HG02970 (cell line): ENCODE results near the gene WDR19.
"Not testable (repeated sequence)": the region's sequence is repeated elsewhere in the genome, so short reads cannot be mapped to it uniquely, and the experiment has no call there.

ENCODE experiments used
- ATAC-seq: cut with Tn5 transposase; IDR thresholded peaks from one replicate; pipeline ENCODE4 v1.9.1; 2021; ENCODE audit warnings: mild to moderate bottlenecking, moderate library complexity, moderate number of reproducible peaks; ENCODE audit not compliant: unreplicated experiment, low FRiP score

Gene WDR19

DNA sequence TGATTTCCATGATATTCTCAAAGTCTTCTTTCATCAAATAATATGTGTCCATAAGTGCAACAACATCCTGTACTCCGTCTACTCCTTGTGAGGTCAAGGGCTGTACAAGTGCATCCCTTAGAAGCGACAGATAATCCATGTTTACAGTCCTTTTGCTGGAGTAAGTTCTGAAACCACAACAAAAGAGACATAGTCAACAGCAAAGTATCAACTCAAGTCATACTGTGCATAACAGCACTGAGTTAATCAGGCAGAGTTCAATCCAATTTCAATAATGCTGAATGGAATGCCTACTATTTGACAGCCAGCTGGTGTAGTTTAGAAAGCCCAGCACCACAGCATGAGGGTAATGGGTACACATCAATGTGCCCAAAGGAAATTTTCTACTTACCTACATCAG is 109.4 kb downstream of the WDR19 start:
- no peak for ATAC-seq

DNA sequence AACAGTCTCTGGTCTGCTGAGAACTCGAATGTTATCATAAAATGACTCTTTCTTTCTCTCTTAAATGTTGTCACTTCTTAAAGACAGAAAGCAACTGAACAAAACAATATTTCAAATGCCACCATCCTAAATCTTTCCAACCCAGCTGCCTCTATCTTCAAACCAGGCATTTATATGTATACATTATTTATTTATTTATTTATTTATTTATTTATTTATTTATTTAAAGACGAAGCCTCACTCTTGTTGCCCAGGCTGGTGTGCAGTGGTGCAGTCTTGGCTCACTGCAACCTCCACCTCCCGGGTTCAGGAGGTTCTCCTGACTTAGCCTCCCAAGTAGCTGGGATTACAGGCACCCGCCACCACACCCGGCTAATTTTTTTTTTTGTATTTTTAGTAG is 110.1 kb downstream of the WDR19 start:
- ATAC-seq: not testable (repeated sequence)

DNA sequence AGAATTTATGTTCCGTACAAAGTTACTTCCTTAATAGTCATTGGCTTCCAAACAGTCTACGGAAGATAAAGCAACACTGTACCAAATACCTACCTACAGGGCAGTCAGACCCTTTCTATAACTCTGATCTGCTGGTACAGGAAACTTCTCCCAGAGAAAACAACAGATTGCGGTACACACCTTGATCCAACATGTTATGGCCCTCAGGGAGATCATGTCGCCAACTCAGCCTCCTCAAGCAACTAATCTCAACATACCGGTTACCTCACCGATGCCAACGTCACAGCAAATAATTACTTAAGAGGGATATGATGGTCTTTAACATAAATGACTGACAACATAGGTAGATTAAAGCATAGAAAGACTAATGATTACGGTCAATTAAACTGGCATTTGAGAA is 113.5 kb downstream of the WDR19 start:
- ATAC-seq: no peak

DNA sequence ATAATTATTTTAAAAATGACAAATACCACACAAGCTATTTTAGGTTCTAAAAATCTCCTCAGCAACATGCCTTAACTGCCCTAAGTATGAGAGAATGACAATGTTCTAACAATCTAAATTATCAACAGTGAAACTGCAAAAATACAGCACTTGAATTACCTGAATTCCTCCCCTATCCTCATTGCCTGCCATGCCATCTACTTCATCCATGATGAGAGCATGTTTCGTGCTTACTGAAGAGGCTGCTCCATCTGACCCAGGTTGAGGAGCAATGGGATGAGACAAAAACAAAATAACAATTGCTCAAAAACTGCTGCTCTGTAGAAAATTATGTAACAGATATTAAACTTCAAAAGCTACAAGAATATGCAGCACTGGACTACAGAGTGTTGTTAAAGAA is 120.6 kb downstream of the WDR19 start:
- ATAC-seq: no peak

DNA sequence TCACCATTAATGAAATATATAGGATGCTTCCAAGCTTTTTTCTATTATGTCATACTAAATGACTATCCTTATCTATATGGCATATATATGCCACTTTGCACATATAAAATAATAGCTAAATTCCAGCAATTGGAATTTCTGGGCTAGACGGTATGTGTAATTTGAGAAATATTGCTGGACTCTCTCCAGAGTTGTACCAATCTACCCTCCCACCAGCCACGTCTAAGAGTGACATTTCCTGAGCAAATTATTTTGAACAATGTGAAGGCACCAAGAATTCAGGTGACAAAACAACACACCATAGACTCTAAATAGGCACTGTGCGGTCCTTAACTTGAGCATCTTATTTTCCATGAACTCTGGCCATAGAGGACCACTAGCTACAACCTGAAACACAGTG is 121.5 kb downstream of the WDR19 start:
- no peak for ATAC-seq

DNA sequence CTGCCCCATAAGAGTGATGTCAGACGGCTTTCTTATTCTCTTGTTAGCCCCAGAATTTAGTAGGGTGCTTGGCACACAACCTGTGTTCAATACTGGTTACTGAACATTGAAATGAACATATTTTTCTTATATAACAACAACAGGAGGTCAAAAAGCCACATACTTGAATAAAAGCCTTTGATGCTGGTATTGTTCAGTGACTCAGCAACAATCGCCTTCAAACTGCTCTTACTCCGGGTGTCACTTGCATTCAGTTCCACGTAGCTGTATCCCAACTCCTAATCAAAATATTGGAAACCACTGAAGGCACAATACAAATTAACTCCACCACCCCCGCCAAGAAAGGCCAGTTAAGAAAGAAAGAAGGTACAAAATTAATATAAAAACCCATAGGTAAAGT is 122.3 kb downstream of the WDR19 start:
- no peak for ATAC-seq

DNA sequence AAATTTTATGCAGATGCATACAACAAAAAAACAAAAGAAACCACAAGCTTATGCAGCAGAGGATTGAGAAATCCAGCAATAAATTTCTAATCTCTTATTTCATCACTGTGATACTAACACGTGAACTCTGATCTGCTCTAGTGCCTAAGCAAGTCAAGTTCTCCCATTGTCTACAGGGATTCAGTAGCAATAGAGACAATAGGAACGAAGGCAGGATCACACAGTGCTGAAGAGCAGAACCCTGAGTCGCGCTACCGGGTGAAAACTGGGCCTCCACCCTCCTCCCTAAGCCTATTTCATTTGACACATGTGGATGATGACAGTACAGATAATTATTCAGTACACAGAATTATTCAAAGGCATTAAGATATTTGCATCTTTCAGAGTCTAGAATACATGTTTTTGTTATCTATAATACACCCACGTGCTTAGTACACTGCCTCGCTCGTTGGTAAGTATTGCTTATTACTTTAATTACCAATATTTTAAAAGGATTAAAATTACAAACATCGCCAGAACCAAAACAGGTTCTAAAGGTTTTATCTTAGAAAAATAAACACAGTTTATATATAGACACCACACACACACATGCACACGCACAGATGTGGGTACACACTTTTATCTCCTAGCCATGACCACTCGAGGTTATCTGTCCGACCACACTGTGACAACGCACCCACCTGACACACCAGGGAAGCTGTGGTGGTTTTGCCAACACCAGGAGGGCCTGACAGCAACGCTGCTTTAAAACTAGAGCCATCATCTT is 123.8 kb downstream of the WDR19 start:
- no peak for ATAC-seq

DNA sequence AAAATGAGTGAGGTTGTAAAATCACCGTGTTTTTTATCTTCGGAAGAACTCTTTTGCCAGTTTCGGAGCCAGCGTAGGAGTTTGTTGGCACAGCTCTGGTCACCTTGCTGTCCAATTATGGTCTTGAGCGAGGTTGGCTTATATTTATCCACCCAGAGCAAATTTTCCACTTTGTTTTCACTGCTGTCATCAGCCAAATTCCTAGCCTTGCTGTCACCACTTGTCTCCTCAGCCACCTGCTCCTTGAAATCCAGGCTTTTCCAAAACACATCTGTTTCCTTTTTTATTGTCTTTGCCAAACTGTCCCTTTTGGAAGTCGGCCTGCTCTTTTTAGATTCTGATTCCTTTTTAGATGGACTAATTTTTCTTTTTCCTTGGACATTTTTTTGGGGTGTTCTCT is 126.3 kb downstream of the WDR19 start:
- ATAC-seq: no peak

DNA sequence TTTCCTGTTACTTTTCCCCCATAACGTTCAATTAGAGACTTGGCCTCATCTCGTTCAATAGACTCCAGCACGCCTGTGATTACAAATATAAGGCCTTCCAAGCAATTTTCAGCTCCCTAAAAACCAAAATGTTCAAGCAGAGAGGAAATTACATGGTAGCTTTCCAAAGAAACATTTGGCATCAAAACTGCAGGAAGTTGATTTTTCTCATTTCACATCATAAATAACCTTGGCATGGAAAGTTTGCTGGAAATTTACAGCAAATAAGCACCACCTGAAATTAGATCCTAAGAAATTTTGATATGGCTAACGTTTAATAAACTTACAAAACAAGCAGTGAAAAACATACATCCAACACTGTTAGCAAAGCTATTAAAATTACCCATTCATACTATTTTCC is 130.5 kb downstream of the WDR19 start:
- ATAC-seq: no peak

DNA sequence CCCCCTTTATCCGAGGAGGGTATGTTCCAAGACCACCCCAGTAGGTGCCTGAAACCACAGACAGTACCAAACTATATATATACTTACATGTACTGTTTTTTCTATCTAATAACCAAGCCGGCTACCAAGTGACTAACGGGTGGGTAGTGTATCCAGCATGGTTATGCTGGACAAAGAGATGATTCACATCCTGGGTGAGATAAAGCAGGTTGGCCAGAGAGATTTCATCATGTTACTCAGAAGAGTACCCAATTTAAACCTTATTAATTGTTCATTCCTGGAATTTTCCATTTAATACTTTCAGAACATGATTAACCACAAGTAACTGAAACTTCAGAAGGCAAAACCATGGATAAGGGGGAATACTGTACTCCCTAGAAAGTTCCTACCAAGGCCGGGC is 137.3 kb downstream of the WDR19 start:
- ATAC-seq: no peak

DNA sequence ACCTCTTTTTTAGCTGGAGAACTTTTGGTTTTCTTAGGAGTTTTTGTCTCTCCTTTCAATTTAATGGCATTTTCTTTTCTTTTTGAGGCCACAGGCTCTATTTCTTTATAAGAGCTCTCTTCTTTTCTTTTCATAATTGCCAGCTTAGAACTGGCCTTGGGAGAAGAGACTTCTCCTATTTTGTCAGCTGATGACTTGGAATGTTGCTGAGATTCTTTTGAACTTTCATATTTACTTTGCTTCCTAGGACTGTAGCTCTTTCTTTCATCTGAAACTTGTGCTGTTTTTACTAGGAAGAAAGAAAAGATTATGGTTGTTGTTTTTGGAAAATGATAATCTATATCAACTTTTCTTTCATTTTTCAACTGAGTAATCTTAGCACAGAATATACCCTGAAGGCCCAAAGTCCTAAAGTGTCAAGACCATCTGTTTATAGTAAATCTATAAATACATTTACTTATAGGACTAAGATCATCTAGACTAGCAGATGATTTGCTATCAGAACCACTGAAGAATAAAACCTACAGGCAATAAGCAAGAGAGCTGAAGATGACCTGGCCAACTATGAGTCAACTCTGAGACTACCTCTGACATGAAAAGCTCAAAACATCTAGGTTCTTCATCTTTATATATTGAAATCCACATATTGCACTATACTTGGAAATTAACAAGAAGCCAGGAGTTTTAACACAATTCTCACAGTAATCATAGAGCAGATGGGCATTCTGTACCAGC is 138.2 kb downstream of the WDR19 start:
- ATAC-seq: no peak

DNA sequence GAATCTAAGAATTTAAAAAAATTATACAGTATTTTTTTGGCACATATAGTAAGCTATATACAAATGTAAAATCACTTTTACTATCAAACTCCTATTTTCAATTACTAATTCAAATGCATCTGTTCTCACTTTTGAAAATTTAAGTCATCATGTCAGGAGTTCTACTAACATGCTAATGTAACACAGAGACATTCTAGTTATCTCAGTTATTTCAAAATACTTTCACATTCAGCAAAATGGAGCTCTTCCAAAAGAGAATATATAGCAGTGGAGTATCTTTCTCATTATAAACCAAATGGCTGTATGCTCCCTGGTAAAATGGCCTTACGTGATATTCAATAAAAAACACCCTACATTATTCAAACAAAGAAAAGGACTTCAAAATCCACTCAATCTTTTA is 141.5 kb downstream of the WDR19 start:
- no peak for ATAC-seq

DNA sequence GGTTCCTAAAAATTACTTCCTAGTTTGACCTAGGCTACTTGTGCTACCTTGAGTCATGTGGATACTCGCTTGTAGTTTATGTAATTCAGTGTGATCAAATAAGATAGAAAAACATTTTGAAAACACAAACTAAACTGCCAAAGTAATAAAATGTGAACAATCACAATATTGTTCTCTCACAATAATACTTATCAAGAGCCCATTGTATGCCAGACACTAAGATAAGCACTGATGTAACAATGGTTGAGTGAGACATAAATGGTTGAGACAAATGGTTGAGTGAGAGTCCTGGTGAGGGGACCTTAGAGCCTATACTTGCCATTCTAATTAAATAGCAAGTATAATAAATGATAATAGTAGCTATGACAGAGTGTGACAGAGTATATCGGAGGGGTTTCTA is 142.1 kb downstream of the WDR19 start:
- ATAC-seq: no peak

DNA sequence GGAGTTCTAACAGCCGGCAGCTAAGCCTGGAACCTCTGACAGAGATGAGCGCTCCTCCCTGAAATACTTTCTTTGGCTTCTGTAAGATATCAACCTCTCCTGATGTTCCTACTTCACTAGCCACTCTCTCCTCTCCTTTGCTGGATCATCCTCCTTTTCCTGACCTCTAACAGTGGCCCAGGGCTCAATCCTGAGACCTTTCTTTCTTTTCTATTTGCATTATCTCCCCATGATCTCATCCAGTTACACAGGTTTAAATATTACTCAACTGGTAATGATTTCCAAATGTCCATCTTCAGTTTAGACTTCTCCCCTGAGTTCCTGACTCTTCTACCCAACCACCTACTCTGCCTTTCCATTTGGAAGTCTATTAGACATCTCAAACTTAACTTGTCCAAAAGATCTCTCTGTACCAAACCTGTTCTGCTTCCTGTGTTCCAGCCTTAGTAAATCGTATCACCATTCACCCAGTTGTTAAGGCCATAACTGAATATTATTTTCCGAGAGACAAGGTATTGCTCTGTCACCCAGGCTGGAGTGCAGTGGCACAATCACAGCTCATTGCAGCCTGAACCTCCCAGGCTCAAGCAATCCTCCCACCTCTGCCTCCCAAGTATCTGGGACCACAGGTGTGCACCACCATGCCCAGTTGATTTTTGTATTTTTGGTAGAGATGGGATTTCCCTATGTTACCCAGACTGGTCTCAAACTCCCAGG is 142.7 kb downstream of the WDR19 start:
- no peak for ATAC-seq

DNA sequence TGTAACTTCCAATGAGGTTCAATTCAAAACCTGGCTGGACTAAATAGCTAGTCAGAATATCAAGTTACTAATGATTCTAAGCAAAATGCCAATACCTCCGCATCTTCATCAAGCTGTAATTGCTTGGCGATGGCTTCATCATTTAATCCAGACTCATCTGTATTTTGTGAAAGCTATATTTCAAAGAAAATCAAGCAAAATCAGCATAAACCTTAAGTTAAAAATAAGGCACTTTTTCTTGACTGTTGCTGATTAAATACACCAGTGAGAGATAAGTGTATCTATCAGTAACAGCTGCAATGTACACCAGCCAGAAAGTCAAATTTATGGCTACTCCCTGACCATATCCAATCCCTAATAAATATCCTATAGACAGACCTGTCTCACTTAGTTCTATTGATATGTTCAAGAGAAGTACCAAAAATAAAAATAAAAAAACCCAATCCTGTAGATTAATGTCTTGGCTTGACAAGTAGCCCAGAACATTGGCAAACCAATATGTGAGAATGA is 144.2 kb downstream of the WDR19 start:
- ATAC-seq: no peak

DNA sequence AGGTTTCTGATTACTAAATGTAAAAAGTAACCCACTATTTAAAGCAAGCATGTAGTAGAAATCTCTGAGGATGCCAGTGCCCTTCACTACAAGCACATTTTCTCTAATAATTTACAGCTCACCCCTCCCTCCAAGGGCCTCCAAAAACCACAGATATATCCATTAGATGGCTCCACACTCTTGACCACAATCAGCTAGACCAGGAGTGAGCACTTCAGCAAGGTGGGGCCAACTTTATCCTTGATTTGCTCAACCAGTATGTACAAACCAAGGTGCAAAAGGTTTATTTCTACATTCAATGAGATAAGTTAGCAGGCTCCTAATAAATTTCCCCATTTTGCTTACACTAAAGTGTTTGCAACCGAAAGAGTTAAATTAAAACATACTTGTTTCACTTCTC is 148.0 kb downstream of the WDR19 start:
- no peak for ATAC-seq

DNA sequence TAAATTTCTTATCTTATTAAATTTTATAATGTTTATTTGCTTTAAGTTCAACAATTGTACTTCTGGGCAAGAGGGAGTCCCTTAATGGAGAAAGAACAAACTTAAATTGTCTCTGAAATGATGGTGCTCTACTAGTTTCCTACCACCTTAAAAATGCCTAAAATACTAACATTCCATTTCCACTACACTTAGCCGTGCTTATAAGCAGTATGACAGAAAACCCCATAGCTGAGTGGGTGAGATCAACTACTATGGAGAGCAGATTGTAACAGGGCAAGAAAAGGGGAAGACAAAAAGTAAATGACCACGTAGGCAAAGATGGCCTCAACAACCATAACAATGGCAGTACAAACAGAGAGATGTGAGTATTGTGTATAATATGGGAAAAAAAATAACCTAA is 148.9 kb downstream of the WDR19 start:
- no peak for ATAC-seq
